Gastroesophageal sphincter (tissue), 3 donors: ENCODE measurements around the gene PCDHGC5.

Experiments used
- CTCF ChIP-seq, 4 experiments: fragments of 200-600 bp in 2 of 4; fragments of 450-650 bp in 2 of 4; sonication (generic) in 1 of 4; IDR thresholded peaks; one replicate each; pipeline ENCODE4 v1.5.1; 2017 to 2019; ENCODE audit warnings: antibody characterized with exemption in 4 of 4, mild to moderate bottlenecking in 2 of 4, moderate library complexity in 2 of 4
- POLR2AphosphoS5 ChIP-seq: sonication (generic); formaldehyde crosslinking; IDR thresholded peaks from one replicate; pipeline ENCODE4 v1.6.1; 2017; ENCODE audit warnings: antibody characterized with exemption

- no peak for TF ChIP-seq CTCF (IDR thresholded peaks at IDR 0.05)
- no peak for TF ChIP-seq POLR2AphosphoS5
Observed at GRCh38 chr5:141479776-141480175, 9.1 kb upstream of the PCDHGC5 start.
